NCI-H82 (cell line): ENCODE measurements around the gene CTDSPL2.
"Not testable (repeated sequence)": the region's sequence is repeated elsewhere in the genome, so short reads cannot be mapped to it uniquely, and the experiment has no call there.

ENCODE experiments used
- DNase-seq: peaks from one replicate; lab custom pipeline; 2025; lab: John Stamatoyannopoulos, UW

Gene CTDSPL2

GRCh38 chr15:44485880-44486279, 58.5 kb downstream of the CTDSPL2 start:
- DNase-seq, result no peak

GRCh38 chr15:44489464-44489863, 62.0 kb downstream of the CTDSPL2 start:
- DNase-seq, result no peak

- no peak for DNase-seq
Observed at GRCh38 chr15:44490622-44491021, 63.2 kb downstream of the CTDSPL2 start.

GRCh38 chr15:44492040-44492439, 64.6 kb downstream of the CTDSPL2 start:
- no peak for DNase-seq

DNA sequence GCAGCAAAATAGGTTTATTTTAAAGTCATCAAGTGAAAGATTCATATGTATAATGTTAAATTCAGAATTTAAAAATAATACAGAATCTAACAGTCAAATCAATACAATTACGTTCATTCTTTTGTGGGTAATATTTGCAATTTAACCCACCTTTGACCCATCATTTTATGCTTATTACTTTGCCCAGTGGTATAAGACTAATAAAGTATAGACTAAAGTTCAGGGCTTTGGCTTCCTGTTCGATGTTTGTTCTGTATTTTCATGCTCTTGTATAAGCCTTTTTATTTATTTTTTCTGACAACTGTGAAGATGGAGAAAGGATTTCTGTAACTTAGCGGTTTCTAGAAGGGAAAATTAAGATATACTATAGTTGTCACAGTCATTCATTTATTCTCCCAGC, 65.2 kb downstream of the CTDSPL2 start:
- DNase-seq, result no peak

GRCh38 chr15:44495562-44495961, 68.1 kb downstream of the CTDSPL2 start:
- no peak for DNase-seq

- no peak for DNase-seq
Observed at GRCh38 chr15:44500555-44500954, 73.1 kb downstream of the CTDSPL2 start.

DNA sequence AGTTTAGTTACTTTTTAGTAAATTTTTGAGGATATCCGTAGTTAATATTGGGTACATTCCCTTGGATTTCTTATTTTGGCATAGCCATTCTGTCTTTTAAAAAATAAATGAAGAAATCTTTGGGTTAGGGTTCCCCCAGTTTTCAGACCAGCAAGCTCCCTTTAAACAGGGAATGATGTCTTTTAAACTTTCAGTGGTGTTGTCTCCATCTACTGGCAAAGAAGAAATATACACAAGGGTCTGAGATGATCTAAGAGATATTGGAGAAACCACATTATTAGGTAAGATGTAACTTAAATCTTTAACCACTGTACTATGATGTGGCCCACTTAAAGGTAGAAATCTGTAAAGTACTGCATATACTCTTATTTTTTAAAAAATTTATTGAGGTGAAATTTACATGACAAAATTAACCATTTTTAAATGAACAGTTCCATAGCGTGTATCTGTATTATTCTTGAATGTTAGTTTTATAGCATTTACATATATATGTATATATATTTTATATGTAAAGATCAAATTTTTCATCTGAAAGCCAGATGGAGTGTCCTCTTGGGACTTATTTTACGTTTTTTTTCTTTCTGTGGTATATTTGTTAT, 74.4 kb downstream of the CTDSPL2 start:
- DNase-seq, result peak; percentile 8

GRCh38 chr15:44516436-44516835, 89.0 kb downstream of the CTDSPL2 start:
- DNase-seq, result no peak

DNA sequence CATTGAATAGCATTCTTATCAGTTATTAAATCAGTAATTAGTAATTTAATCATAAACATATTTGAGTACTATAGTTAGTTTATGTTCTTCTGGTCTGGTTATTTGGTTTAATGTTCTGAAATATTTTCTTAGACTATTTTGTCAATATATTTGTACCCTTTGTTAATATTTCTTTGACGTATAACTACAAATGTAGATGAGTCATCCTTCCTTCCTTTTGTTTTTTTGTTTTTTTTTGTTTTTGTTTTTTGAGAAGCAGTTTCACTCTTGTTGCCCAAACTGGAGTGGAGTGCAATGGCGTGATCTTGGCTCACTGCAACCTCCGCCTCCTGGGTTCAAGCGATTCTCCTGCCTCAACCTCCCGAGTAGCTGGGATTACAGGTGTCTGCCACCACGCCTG, 92.1 kb downstream of the CTDSPL2 start:
- no peak for DNase-seq

GRCh38 chr15:44525018-44525417, 97.6 kb downstream of the CTDSPL2 start:
- no peak for DNase-seq

DNA sequence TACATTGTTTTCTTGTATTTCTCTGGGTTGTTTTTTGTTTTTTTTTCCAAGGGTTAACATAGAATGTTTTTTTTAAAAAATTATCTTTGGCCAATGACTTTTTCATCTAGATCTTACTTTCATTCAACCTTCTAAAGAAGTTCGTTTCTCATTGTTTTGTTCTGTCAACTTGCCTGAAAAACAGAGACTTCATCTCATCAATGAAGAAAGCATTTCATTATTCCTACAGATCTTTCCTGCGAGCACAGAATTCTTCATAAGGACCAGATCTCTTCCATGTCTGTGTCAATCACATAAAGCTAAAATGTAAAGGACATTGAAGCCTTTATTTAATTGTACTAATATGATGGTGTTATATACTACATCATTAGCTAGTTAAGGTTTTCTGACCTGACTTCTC, 99.8 kb downstream of the CTDSPL2 start:
- no peak for DNase-seq

DNA sequence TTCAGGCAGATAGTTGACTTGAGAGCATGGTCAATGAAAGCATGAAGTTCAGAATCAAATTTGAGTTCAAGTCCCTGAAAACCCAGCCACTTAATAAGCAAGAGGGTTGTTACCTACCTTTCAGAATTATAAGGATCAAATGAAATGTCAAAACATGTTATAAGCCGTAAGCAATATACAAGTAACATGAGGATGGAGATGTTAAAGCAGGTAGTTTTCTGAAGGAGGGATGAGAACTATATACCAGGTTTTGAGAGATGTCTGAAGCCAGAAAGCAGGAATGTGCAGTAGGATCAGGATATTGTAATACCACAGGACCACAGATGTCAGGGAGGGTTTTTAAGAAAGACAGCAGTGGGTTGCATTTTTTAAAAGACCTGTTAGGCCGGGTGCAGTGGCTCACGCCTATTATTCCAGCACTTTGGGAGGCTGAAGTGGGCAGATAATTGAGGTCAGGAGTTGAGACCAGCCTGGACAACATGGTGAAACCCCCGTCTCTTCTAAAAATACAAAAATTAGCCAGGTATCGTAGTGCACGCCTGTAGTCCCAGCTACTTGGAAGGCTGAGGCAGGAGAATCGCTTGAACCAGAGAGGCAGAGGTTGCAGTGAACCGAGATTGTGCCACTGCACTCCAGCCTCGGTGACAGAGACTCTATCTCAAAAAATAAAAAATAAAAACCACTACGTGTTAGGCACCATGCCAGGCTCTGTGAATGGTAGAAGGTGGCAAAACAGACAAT, 102.6 kb downstream of the CTDSPL2 start:
- peak; percentile 11 for DNase-seq

DNA sequence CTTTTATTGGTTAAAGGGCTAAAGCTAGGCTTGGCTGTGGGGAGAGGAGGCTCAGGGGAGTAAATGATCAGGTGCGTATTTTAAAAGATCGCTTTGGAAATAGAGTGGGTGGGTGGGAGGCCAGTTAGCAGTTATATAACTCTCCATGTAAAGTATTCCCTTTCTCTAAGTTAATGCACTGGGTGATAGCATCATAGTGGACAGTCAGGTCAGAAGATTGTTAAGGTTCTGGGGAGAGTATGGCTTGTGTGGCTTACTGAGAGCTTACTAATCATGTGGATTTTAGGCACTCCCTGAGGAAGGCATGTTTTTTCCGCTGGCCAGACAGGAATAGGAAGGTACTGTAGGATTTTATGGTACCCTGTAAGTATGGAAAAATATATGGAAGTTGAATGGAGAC, 103.2 kb downstream of the CTDSPL2 start:
- DNase-seq, result peak; percentile 32

- not testable (repeated sequence) for DNase-seq
Observed at GRCh38 chr15:44532275-44532674, 104.8 kb downstream of the CTDSPL2 start.

DNA sequence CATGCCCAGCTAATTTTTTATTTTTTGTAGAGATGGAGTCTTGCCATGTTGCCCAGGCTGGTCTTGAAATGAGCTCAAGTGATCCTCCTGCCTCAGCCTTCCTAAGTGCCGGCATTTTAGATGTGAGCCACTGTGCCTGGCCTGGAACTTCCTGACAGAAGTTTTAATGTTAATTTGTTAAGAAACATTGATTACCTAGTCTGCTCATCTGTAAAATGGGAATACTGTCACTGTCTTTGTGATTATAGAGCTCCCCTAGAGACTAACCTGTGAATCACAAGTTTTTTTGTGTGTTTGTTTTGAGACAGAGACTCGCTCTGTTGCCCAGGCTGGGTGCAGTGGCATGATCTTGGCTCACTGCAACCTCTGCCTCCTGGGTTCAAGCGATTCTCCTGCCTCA, 105.3 kb downstream of the CTDSPL2 start:
- DNase-seq, result peak; percentile 10

DNA sequence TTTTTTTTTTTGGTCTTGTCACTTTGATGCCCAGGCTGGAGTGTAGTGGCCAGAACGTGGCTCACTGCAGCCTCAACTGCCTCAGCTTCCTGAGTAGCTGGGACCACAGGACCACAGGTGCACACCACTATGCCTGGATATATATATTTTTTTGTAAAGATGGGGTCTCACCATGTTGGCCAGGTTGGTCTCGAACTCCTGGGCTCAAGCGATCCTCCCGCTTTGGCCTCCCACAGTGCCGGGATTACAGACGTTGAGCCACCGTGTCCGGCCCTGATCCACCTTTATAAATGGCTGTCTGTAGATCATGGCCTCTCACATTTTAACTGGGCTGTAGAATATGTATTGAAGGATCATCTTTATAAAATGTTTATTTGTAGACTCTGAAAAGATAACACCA, 107.7 kb downstream of the CTDSPL2 start:
- DNase-seq, result no peak

GRCh38 chr15:44535523-44536301, 108.3 kb downstream of the CTDSPL2 start:
- peak; percentile 63 for DNase-seq

DNA sequence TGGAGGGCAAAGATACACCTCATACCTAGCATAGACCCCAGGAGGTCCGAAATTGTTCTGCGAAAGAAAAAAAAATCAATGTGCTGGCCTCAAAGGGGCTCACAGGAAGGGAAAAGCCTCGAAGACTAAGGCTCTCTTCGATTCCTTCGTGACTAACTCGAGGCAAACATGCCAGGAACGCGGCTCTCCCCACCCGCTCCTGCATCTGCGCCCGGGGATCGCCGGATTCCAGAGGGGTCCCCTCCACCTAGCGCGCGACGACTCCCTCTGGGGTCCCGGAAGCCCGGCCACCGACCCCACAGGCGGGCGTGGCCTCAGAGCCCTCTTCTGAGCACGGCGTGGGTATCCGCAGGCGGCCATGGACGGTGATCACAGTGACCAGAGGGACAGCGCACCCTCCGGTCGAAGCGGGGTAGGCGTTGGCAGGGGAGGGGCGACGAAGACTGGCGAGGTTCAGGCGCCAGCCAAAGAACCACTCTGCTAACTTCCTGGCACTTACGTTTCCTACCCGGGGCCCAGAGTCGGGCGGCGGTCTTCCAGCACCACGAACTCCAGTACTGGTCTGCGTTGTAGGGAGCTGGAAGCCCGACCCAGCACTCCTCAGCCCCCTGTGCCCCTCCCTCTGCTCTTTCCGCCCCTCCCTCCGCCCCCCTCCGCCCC, 109.0 kb downstream of the CTDSPL2 start:
- no peak for DNase-seq

GRCh38 chr15:44536962-44537734, 109.7 kb downstream of the CTDSPL2 start, which contains the start of gene EIF3J:
Gene EIF3J, plus strand, starts transcription at chr15:44537147. Its CDS starts 48 bp downstream, at chr15:44537195.
- peak; percentile 96 for DNase-seq

DNA sequence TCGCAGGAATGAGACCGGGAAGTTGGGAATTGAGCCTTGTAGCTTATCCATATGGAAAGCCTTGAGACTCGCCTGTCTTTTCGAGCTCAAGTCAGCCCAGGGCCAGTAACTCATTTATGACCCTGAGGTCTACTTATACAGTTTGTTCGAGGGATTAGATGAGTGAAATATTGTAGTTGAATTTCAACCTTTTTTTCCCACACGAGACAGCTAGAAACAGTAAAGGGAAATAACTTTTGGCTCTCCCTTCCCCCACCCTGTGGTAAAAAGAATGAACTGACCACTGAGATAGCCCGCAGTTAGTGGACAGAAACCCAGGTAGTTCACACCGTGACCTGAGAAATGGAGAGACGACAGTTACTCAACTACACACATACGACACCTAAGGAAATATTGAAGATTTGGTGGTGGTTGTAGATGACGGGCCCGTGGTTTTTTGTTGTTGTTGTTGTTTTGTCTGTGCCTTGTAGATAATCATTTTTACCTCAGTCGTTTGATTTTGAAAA, 110.4 kb downstream of the CTDSPL2 start:
- peak; percentile 39 for DNase-seq
